ENCODE measurements around the gene CTSE. TPM values are rescaled to one million over a fixed set of nuclear protein-coding genes. Genes with fewer than 3 reads are reported as not detected.

CTSE gene
- polyA plus RNA-seq, 3 donors = 0.14 to 0.19 (median 0.19) TPM

DNA sequence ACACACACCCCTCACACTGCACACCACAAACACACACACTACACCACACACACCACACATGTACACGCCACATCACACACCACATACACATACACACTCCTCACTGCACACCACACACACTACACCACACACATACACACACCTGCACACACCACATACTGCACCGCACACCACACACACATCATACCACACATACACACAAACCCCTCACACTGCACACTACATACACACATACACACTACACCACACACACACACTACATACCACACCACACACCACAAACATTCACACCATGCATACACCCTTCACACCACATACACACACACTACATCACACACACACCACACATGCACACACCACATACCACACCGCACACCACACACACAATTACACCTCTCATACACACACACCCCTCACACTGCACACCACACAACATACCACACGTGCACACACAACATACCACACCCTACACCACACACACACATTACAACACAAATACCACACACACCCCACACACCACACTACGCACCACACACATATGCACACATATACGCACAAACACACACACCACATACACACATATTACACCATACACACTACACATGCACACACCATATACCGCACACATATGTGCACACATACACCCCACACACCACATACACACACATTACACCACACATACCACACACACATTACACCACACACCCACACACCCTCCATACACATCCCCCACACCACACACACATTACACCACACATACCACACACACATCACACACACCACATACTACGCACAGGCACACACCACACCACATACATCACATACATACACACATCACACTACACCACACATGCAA is 50.1 kb downstream of the CTSE start:
- no peak for DNase-seq (ENCODE audit: low read depth in 3 of 3, low spot score in 2 of 3)

- DNase-seq (ENCODE audit: low read depth in 3 of 3, low spot score in 2 of 3) = no peak
These were observed 51.1 kb downstream of the CTSE start for GRCh38 chr1:205972491-205973168.

DNA sequence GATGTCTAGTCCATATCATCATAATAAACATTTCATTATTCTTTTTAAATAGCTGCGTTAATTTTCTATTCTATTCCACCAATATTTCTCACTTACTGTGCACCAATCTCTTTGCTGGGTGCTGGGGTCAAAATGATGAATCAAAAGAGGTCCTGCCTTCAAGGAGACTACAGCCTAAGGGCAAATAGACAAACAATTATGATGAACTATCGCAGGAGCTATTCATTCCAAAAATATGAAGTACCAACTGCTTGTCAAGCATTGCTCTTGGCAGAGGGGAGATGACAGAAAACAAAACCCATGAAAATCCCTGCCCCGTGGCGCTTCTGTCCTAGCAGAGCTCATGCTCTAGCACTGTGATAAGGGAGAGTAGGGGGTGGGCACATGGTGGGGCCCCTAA is 51.6 kb downstream of the CTSE start:
- no peak for DNase-seq (ENCODE audit: low read depth in 3 of 3, low spot score in 2 of 3)

DNA sequence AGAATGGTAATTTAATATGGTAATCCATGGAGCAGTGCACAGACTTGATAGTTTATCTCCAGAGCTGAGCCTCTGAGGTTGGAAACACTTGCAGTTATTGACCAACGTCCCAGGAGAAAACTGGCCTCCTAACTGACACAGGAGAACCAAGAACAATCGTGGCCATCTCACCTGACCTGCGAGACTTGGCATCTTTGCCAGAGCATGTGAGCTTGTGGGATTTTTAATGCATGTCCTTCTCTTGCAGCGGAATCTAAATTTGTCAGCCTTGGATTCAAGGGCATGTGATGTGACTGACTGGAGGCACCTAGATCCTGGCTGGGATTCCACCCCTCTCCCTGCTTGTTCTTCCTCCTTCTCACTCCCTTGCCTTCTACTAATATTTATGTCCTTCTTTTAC is 52.6 kb downstream of the CTSE start:
- no peak for DNase-seq (ENCODE audit: low read depth in 3 of 3, low spot score in 2 of 3)

GRCh38 chr1:205970486-205970885 is 53.2 kb downstream of the CTSE start:
- DNase-seq (ENCODE audit: low read depth in 3 of 3, low spot score in 2 of 3) = no peak

GRCh38 chr1:205969229-205969628 is 54.5 kb downstream of the CTSE start:
- no peak for DNase-seq (ENCODE audit: low read depth in 3 of 3, low spot score in 2 of 3)

GRCh38 chr1:205967554-205968335 is 56.0 kb downstream of the CTSE start:
- no peak for DNase-seq (ENCODE audit: low read depth in 3 of 3, low spot score in 2 of 3)

- no peak for DNase-seq (ENCODE audit: low read depth in 3 of 3, low spot score in 2 of 3)
These were observed 58.4 kb downstream of the CTSE start for GRCh38 chr1:205965036-205965884.

- no peak for DNase-seq (ENCODE audit: low read depth in 3 of 3, low spot score in 2 of 3)
These were observed 60.1 kb downstream of the CTSE start for GRCh38 chr1:205963352-205964155.

- no peak for DNase-seq (ENCODE audit: low read depth in 3 of 3, low spot score in 2 of 3)
These were observed 60.9 kb downstream of the CTSE start for GRCh38 chr1:205962821-205963221.

GRCh38 chr1:205961991-205962820 is 61.5 kb downstream of the CTSE start:
- DNase-seq (ENCODE audit: low read depth in 3 of 3, low spot score in 2 of 3) = no peak

GRCh38 chr1:205961405-205961804 is 62.3 kb downstream of the CTSE start:
- DNase-seq (ENCODE audit: low read depth in 3 of 3, low spot score in 2 of 3) = no peak

DNA sequence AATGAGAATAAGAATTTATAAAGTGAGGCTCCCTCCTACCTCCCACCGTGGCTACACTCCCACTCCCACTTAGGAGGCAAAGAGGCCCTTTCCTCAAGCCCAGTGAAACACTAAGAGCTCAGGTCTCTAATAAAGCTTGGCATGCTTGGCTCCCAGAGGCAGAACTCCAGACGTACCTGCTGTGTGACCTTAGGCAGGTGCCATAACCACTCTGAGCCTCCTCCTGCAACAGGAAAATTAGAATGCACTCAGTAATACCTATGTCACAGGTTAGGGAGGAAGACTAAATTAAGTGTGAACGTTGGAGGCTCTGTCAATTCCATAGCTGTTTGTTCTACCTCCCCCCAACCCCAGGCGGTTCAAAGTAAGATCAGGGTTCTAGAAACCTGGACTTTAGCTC is 63.9 kb downstream of the CTSE start:
- DNase-seq (ENCODE audit: low read depth in 3 of 3, low spot score in 2 of 3) = no peak

Other genes with a start within 250 kb of the CTSE start
- 10 to 100 TPM; 26.3 to 40.5 (median 33.8) TPM for gene RAB29, start 248.4 kb downstream of the CTSE start, polyA plus RNA-seq (ENCODE audit: insufficient read length in 3 of 3)
- gene SLC41A1, start 210.7 kb downstream of the CTSE start, polyA plus RNA-seq (ENCODE audit: insufficient read length in 3 of 3) = 10 to 100 TPM; 27.9 to 34.3 (median 30.6) TPM
- gene PM20D1, start 173.8 kb downstream of the CTSE start, polyA plus RNA-seq (ENCODE audit: insufficient read length in 3 of 3) = 1 to 10 TPM; 1.1 to 3.3 (median 1.7) TPM
- gene SLC26A9, start 80.4 kb downstream of the CTSE start, polyA plus RNA-seq (ENCODE audit: insufficient read length in 3 of 3) = under 1 TPM; 0.22 to 0.44 (median 0.35) TPM
- gene RAB7B, start 20.5 kb downstream of the CTSE start, polyA plus RNA-seq (ENCODE audit: insufficient read length in 3 of 3) = 1 to 10 TPM; 2.3 to 2.4 (median 2.3) TPM
- 1 to 10 TPM; 1.6 to 3.4 (median 3.0) TPM for gene RHEX, start 29.3 kb upstream of the CTSE start, polyA plus RNA-seq (ENCODE audit: insufficient read length in 3 of 3)
- gene AVPR1B, start 93.5 kb upstream of the CTSE start, polyA plus RNA-seq (ENCODE audit: insufficient read length in 3 of 3) = under 1 TPM; 0.65 to 0.72 (median 0.69) TPM
- 1 to 10 TPM; 4.7 to 5.6 (median 5.0) TPM for gene FAM72A, start 178.9 kb upstream of the CTSE start, polyA plus RNA-seq (ENCODE audit: insufficient read length in 3 of 3)
- 10 to 100 TPM; 45.0 to 51.8 (median 46.6) TPM for gene SRGAP2, start 179.6 kb upstream of the CTSE start, polyA plus RNA-seq (ENCODE audit: insufficient read length in 3 of 3)

Measured in right renal cortex interstitium (tissue), 3 donors.